Medulla oblongata (tissue), 1 donor: ENCODE measurements around the gene EDN1.
A peak's percentile ranks its signal among the peaks of the same experiment; 100 is the strongest.

Experiments used
- DNase-seq: peaks from one replicate; pipeline ENCODE4 v3.0.0-alpha.2; 2015; ENCODE audit errors: extremely low spot score

Gene EDN1

GRCh38 chr6:12270551-12271230 is 19.5 kb upstream of the EDN1 start:
- no peak for DNase-seq

DNA sequence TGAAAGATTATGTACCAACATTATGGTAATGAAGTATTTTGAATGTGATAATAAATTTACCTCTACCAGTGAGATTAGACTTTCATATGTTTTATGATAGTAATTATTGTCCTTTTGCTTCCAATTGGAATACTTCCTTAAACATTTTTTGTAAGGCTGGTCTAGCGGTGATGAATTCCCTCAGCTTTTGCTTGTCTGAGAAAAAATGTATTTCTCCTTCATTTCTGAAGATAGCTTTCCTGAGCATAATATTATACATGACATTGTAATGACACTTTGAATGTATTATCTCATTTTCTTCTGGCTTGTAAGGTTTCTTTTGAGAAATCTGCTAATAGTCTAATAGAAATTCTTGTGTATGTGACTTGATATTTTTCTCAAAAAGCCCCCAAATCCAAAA is 18.6 kb upstream of the EDN1 start:
- DNase-seq: no peak

DNA sequence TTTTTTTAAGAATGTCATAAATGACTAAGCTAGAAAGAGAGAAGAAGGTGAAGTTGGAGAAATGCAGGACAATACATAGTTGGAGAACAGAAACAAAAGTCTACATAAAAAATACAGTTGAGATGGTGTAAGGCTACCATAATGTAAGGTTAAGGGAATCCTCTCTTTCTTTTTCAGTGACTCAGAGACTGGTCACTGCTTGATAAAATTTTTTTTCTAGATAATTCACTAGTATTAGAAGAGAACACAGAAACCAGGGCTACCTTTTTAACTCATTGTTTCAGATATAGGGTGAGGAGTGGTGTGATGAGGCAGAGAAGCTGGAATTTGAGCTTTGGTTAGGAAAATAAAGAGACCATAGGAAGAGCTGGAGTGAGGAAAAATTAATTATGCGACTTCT is 18.2 kb upstream of the EDN1 start:
- no peak for DNase-seq

- no peak for DNase-seq
Observed at GRCh38 chr6:12275107-12275506, 15.1 kb upstream of the EDN1 start.

DNA sequence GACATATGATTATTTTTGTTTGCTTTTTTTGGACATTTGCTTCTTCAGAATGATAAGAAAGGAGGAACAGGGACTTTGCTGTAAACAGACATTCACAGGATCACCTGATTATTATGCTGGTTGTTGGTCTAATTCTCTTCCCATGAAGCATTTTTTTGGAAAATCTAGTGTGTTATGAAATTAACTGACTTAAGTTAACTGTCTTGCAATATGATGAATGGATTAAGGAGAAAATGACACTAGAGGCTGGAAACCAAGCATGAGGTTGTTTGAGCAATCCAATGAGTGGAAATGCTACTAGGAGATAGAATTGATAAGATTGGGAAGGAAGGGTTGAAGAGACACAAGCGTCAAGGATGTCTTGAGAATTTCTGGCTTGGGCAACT is 13.2 kb upstream of the EDN1 start:
- DNase-seq: no peak

DNA sequence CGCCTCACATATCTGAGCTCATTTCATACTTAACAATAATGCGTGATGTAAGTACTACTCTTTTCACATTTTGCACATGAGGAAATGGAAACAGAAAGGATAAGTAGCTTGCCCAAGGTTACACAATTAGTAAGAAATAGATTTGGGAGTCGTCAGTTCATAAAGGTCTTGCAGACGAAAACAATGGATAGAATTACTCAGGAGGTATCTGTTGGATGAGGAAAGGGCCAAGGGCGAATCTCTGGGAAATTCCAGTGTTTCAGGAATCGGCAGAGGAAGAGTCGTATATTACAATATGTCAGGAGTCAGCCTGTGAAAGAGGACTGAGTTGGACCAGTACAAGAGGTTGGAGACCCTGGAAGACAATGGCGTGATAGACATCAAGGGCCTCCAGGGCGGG is 12.8 kb upstream of the EDN1 start:
- DNase-seq: no peak

DNA sequence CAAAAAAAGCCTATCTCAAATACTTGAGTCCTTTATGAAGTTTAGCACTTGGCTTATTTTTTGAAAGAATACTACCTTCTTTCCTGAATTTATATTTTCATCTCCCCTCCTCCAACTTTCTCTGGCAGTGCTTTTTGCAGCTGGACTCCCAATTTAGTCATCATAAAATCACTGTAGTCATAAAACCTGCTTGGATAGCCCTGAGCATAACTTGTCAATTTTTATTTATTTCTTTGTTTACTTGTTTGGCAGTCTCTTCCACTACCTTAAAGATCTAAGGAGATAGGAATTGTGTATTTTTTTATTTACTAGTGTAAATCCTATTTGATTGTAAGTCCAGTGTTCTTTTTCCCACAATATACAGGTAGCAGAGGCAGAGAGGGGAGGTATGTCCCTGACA is 11.2 kb upstream of the EDN1 start:
- no peak for DNase-seq

GRCh38 chr6:12279322-12280091 is 10.7 kb upstream of the EDN1 start:
- DNase-seq: no peak

- DNase-seq: no peak
Observed at GRCh38 chr6:12280458-12280857, 9.7 kb upstream of the EDN1 start.

- DNase-seq: no peak
Observed at GRCh38 chr6:12280902-12281301, 9.3 kb upstream of the EDN1 start.

DNA sequence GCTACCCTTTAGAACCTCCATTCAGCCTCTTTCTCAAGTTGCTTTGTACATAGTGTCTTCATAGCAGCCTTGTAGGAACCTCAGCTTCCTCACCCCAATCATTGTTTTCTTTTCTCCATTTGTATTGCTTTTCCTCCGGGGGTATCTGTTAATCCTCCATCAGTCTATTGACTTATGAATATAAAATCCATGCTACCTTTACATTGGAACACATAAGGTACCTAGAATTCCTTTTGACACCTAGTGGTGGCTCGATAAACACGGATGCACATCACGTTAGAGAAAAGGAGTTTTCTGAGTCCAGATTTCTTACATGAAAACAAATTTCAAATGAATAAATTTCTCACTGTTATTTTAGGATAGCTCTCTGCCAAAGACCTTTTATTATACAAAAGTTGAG is 6.3 kb upstream of the EDN1 start:
- DNase-seq: no peak

DNA sequence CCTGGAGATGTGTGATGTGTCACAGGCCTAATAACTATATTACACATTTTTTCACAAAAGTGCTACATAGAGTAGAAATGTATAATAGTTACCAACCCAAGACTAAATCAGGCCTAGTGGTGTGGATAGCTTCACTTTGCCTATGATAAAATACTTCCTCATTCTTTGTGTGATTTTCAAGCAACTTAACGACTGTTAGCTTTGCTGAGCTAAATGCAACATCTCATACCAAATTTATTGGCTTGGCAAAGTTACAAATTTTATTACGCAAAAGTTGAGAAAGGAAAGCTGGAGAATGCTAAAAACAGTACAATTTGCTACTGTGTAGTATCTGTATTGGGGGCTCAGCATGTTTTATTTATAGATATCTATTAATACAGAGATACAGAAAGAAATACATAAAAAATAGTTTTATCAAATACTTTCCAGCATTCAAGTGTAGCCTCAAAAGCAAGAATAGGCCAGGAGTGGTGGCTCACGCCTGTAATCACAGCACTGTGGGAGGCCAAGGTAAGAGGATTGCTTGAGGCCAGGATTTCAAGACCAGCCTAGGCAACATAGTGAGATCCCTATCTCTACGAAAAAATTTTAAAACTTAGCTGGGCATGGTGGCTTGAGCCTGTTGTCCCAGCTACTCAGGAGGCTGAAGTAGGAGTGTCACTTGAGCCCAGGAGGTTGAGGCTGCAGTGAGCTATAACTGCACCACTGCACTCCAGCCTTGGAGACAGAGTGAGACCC is 3.6 kb upstream of the EDN1 start:
- DNase-seq: no peak

- DNase-seq: no peak
Observed at GRCh38 chr6:12288211-12288618, 1.9 kb upstream of the EDN1 start.

GRCh38 chr6:12288914-12289313 is 1.2 kb upstream of the EDN1 start:
- no peak for DNase-seq

GRCh38 chr6:12289365-12289919 is 719 bp upstream of the EDN1 start:
- peak; percentile 53 for DNase-seq

DNA sequence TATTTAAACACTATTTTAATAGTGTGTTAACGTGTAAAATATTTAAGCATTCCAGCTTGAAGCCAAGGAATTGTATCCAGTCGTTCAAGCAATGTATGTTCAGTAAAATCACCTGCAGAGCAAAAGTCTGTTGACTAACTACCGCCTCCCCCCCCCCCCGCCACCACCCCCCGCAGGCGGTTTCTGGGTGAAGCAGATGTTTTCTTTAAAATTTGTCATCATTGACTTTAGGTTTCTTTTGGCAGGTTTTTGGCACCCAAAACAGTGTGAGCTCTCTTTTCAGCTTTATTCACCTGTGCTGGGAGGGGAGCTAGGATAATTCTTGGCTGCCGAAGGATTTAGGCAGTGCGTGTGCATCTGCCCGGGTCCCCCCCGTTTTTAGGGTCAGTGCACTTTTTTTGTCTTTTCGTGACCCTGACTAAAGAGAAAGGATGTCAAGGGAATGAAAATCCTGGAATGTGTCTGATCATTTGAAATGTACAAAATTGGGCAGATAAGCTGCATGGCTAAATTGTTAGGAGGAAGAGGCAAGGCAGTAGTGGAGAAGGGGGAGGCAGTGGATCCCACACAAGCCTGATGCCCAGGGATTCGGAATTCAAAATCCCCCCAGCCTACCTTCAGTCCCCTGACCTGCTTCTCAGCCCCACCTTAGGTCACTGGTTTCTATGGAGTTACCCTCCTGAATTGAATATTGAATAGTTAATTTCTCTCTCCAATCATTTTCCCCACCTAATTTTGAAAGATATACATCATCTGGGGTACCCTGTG is 1.1 kb downstream of the EDN1 start:
- no peak for DNase-seq

DNA sequence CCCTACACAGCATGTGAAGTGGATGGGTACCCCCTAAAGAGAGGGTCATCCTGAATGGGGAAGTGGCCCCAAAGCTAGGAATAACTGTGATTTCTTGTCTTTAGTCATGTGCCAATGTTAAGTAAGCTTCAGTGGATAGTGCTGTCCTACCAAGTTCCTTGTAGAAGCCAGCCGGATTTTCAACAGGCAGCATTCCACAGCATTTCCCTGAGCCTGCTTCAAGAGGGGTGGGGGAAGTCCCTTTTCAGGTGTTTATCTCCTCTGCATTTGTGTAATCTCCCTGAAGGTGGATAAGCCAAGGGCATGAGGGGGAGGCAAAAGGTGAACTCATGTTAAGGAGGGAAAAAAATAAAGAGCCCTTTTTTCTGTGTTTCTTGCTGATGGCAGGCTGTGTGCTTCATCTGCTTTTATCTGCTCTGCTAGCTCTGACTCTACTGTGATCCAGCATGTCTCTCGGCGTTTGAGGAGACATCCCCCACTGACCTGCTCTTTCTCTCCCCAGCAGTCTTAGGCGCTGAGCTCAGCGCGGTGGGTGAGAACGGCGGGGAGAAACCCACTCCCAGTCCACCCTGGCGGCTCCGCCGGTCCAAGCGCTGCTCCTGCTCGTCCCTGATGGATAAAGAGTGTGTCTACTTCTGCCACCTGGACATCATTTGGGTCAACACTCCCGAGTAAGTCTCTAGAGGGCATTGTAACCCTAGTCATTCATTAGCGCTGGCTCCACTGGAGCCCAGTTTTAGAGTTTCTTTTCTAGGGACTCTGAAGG is 1.9 kb downstream of the EDN1 start:
- peak; percentile 30 for DNase-seq

DNA sequence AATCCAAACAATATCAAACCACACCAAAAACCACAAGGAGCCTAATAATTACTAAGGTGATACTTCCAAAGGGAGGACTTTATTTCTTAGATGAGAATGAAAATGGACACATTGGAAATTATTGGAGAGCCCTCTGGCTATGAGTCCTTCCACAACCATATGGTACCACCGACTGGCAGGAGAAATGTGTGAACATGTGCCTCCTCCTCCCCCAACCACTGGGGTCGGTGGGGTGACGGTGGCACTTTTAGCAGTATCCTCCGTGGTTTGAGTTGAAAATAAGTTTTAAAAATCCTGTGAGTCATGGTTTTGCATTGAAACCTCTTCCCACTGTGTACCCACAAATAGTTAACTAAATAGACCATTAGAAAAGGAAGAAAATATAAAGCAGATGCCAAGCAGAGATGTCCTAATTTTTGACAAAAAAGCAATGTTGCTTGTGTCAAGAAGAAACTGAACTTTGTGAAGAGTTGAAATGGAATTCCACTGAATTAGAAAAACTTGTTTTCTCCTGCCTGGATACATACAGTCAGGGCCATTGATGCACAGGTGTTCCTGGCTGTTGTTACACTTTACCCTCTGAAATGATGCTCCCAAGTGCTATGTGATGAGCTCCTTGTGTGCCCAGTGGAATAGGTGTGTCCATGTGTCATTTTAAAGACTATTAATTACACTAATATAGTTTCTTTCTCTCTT is 3.2 kb downstream of the EDN1 start:
- no peak for DNase-seq

GRCh38 chr6:12293931-12294807 is 4.0 kb downstream of the EDN1 start:
- DNase-seq: no peak
